ENCODE results near the gene TYSND1.

The TYSND1 gene, protein sequence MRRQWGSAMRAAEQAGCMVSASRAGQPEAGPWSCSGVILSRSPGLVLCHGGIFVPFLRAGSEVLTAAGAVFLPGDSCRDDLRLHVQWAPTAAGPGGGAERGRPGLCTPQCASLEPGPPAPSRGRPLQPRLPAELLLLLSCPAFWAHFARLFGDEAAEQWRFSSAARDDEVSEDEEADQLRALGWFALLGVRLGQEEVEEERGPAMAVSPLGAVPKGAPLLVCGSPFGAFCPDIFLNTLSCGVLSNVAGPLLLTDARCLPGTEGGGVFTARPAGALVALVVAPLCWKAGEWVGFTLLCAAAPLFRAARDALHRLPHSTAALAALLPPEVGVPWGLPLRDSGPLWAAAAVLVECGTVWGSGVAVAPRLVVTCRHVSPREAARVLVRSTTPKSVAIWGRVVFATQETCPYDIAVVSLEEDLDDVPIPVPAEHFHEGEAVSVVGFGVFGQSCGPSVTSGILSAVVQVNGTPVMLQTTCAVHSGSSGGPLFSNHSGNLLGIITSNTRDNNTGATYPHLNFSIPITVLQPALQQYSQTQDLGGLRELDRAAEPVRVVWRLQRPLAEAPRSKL

DNA sequence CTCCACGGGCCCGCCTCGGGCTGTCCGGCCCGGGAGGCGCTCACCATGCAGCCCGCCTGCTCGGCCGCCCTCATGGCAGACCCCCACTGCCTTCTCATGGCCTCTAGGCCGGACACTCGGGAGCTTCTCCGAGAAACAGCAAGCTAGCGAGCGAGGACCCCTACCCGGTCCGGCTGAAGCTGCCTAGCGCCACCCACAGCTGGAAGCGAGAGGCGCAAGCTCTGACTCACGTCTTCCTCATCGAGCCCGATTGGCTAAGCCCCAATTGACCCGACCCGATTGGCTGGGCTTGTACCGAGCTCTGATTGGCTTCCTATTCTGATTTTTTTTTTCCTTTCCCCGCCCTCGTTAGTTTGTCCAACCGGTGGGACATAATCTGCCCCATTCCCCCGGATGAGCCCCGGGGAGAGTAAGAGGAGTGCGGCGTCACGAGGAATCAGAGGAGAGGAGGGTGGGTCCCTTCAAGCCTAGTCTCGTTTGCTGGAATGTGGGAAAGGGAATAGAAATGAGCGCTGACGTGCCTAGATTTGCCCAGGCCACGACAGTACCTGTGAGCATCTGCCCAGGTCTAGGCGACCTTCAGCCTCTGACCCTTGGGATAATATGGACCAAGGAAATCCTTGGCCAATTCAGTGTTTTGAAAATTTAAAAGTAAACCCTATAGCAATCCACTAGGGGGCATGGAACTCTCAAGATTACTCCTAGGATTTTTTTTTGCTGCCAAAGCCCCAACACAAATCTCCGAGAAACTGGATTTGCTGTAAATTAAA is at the start of gene TYSND1:
Gene TYSND1 (minus strand): TSS at position 212 of the 770 bp plus-strand sequence. CDS start 114 bp downstream, at position 98.
- peak within 1 kb of the TSS; percentile 55 to 66 for H3K4me3 ChIP-seq (replicated peaks in 1 of 2; ENCODE audit: low read depth in 2 of 2, low read length in 2 of 2)
- TF ChIP-seq, protein P1, sequence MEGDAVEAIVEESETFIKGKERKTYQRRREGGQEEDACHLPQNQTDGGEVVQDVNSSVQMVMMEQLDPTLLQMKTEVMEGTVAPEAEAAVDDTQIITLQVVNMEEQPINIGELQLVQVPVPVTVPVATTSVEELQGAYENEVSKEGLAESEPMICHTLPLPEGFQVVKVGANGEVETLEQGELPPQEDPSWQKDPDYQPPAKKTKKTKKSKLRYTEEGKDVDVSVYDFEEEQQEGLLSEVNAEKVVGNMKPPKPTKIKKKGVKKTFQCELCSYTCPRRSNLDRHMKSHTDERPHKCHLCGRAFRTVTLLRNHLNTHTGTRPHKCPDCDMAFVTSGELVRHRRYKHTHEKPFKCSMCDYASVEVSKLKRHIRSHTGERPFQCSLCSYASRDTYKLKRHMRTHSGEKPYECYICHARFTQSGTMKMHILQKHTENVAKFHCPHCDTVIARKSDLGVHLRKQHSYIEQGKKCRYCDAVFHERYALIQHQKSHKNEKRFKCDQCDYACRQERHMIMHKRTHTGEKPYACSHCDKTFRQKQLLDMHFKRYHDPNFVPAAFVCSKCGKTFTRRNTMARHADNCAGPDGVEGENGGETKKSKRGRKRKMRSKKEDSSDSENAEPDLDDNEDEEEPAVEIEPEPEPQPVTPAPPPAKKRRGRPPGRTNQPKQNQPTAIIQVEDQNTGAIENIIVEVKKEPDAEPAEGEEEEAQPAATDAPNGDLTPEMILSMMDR (IDR thresholded peaks at IDR 0.05; ENCODE audit: low read depth, low read length) = peak; percentile 74
- DNase-seq (ENCODE audit: low read depth in 2 of 2) = peak; percentile 98 to 99

DNA sequence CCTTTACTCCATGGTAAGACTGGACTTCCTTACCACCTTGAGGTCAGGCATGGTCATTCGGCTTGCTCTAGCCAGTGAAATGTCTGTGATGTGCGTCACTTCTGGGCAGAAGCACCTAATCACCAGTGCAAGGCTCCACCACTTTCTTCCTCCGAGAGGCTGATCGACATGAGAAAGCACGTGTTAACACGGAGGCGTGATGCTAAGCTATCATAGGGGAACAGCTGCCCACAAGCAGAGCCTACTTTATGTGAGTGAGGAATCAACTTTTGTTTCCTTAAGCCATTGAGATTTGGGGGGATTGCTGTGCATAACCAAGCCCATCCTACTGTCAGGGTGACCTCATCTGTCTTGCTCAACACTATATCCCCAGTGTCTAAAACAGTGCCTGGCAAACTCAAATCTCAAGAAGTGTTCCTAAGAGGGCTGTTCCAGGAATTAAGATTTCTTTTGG is 46.9 kb upstream of the TYSND1 start:
- TF ChIP-seq, protein P1 (IDR thresholded peaks at IDR 0.05; ENCODE audit: low read depth, low read length) = no peak
- no peak overlapping the region for H3K4me3 ChIP-seq (replicated peaks in 1 of 2; ENCODE audit: low read depth in 2 of 2, low read length in 2 of 2)
- peak; percentile 59 to 85 for DNase-seq (ENCODE audit: low read depth in 2 of 2)

DNA sequence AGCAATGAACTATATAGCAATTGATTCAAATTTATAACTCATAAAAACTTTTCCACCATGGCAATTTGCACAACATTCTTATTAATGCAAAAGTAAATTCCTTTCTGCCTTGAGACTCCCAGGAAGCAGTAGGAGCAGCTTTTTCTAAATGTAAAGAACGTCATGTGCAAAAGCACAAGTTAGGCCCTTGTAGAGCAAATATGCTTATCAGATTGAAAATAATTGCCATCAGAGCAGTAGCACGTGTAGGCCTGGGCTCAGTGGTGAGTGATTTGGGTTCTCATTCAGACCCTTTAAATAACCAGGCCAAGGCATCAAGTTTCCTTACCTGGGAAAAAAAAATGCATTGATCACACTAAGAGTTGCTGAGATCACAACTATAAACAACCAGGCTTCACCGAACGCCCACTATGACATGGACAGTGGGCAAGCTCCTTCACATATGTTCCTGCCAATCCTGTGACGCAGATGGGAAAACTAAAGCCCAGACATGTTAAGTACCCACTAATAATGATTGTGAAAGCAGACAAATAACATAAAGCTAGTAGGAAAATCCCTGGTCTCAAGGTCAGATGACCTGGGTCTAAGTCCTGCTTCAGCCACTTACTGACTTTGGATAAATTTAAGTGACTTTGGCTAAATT is 45.9 kb upstream of the TYSND1 start:
- H3K4me3 ChIP-seq (replicated peaks in 1 of 2; ENCODE audit: low read depth in 2 of 2, low read length in 2 of 2) = no peak overlapping the region
- TF ChIP-seq, protein P1 (IDR thresholded peaks at IDR 0.05; ENCODE audit: low read depth, low read length) = no peak
- DNase-seq (ENCODE audit: low read depth in 2 of 2) = peak; percentile 56 to 62

DNA sequence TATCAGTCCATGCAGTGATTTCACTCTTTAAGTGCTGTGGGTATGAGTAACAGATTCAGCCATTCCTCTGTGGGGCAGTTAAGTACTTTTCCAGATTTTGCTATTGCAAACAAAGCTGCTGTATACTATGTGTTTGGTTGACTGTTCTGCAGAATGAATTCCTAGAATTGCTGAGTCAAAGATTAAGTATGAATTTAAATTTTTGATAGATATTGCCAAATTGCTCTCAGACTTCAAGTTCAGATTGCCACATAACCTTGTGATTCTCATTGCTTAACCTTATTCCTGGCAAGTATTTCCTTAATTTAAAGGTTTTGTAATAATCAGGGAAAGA is 45.4 kb upstream of the TYSND1 start:
- H3K4me3 ChIP-seq (replicated peaks in 1 of 2; ENCODE audit: low read depth in 2 of 2, low read length in 2 of 2) = no peak overlapping the region
- peak; percentile 93 to 95 for DNase-seq (ENCODE audit: low read depth in 2 of 2)
- TF ChIP-seq, protein P1 (IDR thresholded peaks at IDR 0.05; ENCODE audit: low read depth, low read length) = no peak

DNA sequence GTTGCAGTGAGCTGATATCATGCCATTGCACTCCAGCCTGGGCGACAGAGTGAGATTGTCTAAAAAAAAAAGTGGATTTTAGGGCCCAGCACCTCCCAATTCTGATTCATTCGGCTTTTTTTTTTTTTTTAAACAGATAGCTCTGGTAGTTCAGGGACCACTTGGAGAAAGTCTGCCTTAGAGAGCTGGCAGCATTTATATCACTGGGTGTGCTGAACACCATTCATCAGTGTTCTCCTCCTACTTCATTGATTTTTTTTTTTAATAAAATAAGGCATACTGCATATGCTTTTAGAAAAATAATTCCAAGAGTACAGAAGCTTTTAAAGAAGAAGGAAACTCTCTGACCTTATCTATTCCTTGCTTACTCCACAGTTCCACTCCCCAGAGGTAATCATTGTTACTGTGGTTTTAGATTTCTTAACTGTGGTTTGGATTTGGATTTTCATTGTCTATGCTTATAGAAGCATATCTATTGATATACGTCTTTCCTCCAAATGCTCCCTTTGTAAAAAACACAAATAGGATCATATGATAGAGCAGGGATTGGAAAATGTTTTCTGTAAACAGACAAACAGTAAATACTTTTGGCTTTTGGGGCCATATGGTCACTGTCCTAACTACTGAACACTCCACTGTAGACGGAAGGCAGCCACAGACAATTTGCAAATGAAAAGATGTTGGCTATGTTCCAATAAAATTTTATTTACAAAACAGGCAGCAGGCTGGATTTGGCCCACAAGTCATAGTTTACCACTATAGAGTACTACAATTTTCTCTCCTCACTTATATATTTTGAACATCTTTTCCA is 44.9 kb upstream of the TYSND1 start:
- H3K4me3 ChIP-seq (replicated peaks in 1 of 2; ENCODE audit: low read depth in 2 of 2, low read length in 2 of 2) = peak overlapping the region in 1 of 2 donors; percentile 0

More for the DNA sequence above, 44.9 kb upstream of the TYSND1 start:
- TF ChIP-seq, protein P1 (IDR thresholded peaks at IDR 0.05; ENCODE audit: low read depth, low read length) = no peak
- DNase-seq (ENCODE audit: low read depth in 2 of 2) = peak; percentile 54 to 59
